Measurements from ENCODE around the gene LEMD1.

- TF ChIP-seq EP300 (IDR thresholded peaks at IDR 0.05) (no peak), CTCF (IDR thresholded peaks at IDR 0.05) (no peak), POLR2AphosphoS5 (IDR thresholded peaks at IDR 0.05) (no peak)
Measured at GRCh38 chr1:205441716-205442050, 19.8 kb upstream of the LEMD1 start.
